ENCODE measurements around the gene NTNG1. TPM values are rescaled to one million over a fixed set of nuclear protein-coding genes. Genes with fewer than 3 reads are reported as not detected.

The NTNG1 gene
- total RNA-seq, 1 donor from 2014 or later = 3.2 TPM

GRCh38 chr1:107264007-107264406 lies 123.2 kb downstream of the NTNG1 start:
- Mint-ChIP-seq H3K4me1 (ENCODE audit: unreplicated experiment) (peaks cover 11% of the 10 kb centered on the region), H3K27me3 (ENCODE audit: unreplicated experiment) (peaks cover 1% of the 10 kb centered on the region), H3K9me3 (ENCODE audit: unreplicated experiment) (no peaks in the 10 kb centered on the region), H3K27ac (ENCODE audit: unreplicated experiment) (no peak overlapping the region), H3K36me3 (ENCODE audit: low read depth, unreplicated experiment) (no peaks in the 10 kb centered on the region), H3K4me3 (ENCODE audit: unreplicated experiment) (no peak overlapping the region)
- DNase-seq (ENCODE audit: low spot score) = no peak
- TF ChIP-seq, protein P1, sequence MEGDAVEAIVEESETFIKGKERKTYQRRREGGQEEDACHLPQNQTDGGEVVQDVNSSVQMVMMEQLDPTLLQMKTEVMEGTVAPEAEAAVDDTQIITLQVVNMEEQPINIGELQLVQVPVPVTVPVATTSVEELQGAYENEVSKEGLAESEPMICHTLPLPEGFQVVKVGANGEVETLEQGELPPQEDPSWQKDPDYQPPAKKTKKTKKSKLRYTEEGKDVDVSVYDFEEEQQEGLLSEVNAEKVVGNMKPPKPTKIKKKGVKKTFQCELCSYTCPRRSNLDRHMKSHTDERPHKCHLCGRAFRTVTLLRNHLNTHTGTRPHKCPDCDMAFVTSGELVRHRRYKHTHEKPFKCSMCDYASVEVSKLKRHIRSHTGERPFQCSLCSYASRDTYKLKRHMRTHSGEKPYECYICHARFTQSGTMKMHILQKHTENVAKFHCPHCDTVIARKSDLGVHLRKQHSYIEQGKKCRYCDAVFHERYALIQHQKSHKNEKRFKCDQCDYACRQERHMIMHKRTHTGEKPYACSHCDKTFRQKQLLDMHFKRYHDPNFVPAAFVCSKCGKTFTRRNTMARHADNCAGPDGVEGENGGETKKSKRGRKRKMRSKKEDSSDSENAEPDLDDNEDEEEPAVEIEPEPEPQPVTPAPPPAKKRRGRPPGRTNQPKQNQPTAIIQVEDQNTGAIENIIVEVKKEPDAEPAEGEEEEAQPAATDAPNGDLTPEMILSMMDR (IDR thresholded peaks at IDR 0.05; ENCODE audit: unreplicated experiment) = no peak

DNA sequence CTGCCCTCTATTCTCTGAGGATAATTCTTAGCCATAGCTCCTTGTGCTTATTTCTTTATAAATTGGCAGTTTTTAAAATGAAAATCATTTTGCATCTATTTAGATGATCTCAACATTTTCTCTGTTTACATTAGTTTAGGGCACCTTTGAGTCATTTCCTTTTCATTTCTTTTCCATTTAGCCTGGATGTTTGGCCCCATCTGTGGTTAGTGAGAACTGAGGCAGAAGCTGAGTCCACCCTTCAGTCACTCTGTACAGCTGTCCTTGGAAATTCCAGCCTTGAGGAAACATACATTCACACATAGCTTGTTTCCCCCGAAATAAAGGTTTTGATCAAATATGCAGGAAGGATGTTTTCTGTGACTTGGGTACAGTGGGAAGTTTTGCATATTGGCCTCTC lies 123.7 kb downstream of the NTNG1 start:
- H3K4me1 Mint-ChIP-seq (ENCODE audit: unreplicated experiment) = peaks cover 11% of the 10 kb centered on the region
- DNase-seq (ENCODE audit: low spot score) = no peak
- no peaks in the 10 kb centered on the region for H3K9me3 Mint-ChIP-seq (ENCODE audit: unreplicated experiment)
- H3K4me3 Mint-ChIP-seq (ENCODE audit: unreplicated experiment) = no peak overlapping the region
- peaks cover 1% of the 10 kb centered on the region for H3K27me3 Mint-ChIP-seq (ENCODE audit: unreplicated experiment)
- H3K36me3 Mint-ChIP-seq (ENCODE audit: low read depth, unreplicated experiment) = no peaks in the 10 kb centered on the region
- TF ChIP-seq, protein P1 (IDR thresholded peaks at IDR 0.05; ENCODE audit: unreplicated experiment) = no peak
- no peak overlapping the region for H3K27ac Mint-ChIP-seq (ENCODE audit: unreplicated experiment)

GRCh38 chr1:107267489-107267888 lies 126.7 kb downstream of the NTNG1 start:
- Mint-ChIP-seq H3K4me1 (ENCODE audit: unreplicated experiment) (peaks cover 11% of the 10 kb centered on the region), H3K4me3 (ENCODE audit: unreplicated experiment) (no peak overlapping the region), H3K27me3 (ENCODE audit: unreplicated experiment) (peaks cover 1% of the 10 kb centered on the region), H3K9me3 (ENCODE audit: unreplicated experiment) (no peaks in the 10 kb centered on the region), H3K36me3 (ENCODE audit: low read depth, unreplicated experiment) (no peaks in the 10 kb centered on the region), H3K27ac (ENCODE audit: unreplicated experiment) (no peak overlapping the region)
- TF ChIP-seq, protein P1 (IDR thresholded peaks at IDR 0.05; ENCODE audit: unreplicated experiment) = no peak
- no peak for DNase-seq (ENCODE audit: low spot score)

GRCh38 chr1:107272321-107272720 lies 131.5 kb downstream of the NTNG1 start:
- no peak for DNase-seq (ENCODE audit: low spot score)
- Mint-ChIP-seq H3K27me3 (ENCODE audit: unreplicated experiment) (no peaks in the 10 kb centered on the region), H3K27ac (ENCODE audit: unreplicated experiment) (no peak overlapping the region), H3K9me3 (ENCODE audit: unreplicated experiment) (no peaks in the 10 kb centered on the region), H3K4me3 (ENCODE audit: unreplicated experiment) (no peak overlapping the region), H3K36me3 (ENCODE audit: low read depth, unreplicated experiment) (no peaks in the 10 kb centered on the region), H3K4me1 (ENCODE audit: unreplicated experiment) (peaks cover 4% of the 10 kb centered on the region)
- TF ChIP-seq, protein P1 (IDR thresholded peaks at IDR 0.05; ENCODE audit: unreplicated experiment) = no peak

GRCh38 chr1:107273515-107273914 lies 132.7 kb downstream of the NTNG1 start:
- Mint-ChIP-seq H3K36me3 (ENCODE audit: low read depth, unreplicated experiment) (no peaks in the 10 kb centered on the region), H3K9me3 (ENCODE audit: unreplicated experiment) (no peaks in the 10 kb centered on the region), H3K27ac (ENCODE audit: unreplicated experiment) (no peak overlapping the region), H3K4me1 (ENCODE audit: unreplicated experiment) (peaks cover 4% of the 10 kb centered on the region), H3K4me3 (ENCODE audit: unreplicated experiment) (no peak overlapping the region), H3K27me3 (ENCODE audit: unreplicated experiment) (no peaks in the 10 kb centered on the region)
- DNase-seq (ENCODE audit: low spot score) = no peak
- TF ChIP-seq, protein P1 (IDR thresholded peaks at IDR 0.05; ENCODE audit: unreplicated experiment) = no peak
